Hepatocyte (in vitro differentiated cells): ENCODE results near the gene PIK3R6.

Source experiments
- EZH2 ChIP-seq: fragments of 200-600 bp; sonication (generic); IDR thresholded peaks from 2 replicates; pipeline ENCODE4 v1.6.1; 2016; ENCODE audit warnings: antibody characterized with exemption, mild to moderate bottlenecking, borderline replicate concordance
- EZH2phosphoT487 ChIP-seq: fragments of 200-600 bp; sonication (generic); IDR thresholded peaks from one replicate; pipeline ENCODE4 v1.6.1; 2018; ENCODE audit warnings: antibody characterized with exemption, mild to moderate bottlenecking, low read depth, moderate library complexity; ENCODE audit not compliant: unreplicated experiment, severe bottlenecking
- TF ChIP-seq, protein P1 (sequence below): fragments of 200-600 bp; sonication (generic); IDR thresholded peaks from 2 replicates; pipeline ENCODE4 v1.5.1; 2016; ENCODE audit warnings: antibody characterized with exemption, mild to moderate bottlenecking; ENCODE audit not compliant: poor library complexity

DNA sequence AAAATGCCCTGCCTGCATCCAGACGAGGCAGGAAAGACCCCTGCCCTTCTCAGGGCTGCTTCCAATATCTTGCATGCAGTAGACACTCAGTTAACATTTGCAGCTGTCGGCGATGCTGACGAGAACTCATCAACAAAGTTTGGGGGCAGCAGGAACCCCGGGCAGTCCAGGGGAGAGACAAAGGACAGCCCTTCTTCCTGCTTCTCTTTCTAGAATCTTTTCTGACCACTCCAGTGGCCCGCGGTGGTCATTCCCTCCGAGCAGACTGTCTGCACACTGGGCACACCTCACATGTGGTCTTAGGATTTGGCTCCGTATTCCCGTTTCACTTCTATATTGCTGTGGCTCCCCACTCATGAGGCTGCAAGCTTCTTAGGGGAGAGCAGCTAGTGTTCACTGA lies 37.3 kb downstream of the PIK3R6 start:
- TF ChIP-seq, protein P1, sequence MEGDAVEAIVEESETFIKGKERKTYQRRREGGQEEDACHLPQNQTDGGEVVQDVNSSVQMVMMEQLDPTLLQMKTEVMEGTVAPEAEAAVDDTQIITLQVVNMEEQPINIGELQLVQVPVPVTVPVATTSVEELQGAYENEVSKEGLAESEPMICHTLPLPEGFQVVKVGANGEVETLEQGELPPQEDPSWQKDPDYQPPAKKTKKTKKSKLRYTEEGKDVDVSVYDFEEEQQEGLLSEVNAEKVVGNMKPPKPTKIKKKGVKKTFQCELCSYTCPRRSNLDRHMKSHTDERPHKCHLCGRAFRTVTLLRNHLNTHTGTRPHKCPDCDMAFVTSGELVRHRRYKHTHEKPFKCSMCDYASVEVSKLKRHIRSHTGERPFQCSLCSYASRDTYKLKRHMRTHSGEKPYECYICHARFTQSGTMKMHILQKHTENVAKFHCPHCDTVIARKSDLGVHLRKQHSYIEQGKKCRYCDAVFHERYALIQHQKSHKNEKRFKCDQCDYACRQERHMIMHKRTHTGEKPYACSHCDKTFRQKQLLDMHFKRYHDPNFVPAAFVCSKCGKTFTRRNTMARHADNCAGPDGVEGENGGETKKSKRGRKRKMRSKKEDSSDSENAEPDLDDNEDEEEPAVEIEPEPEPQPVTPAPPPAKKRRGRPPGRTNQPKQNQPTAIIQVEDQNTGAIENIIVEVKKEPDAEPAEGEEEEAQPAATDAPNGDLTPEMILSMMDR = no peak
- TF ChIP-seq EZH2 (no peak), EZH2phosphoT487 (no peak)
